SK-N-DZ (cell line): ENCODE measurements around the gene PRICKLE2.
A peak's percentile ranks its signal among the peaks of the same experiment; 100 is the strongest.

ENCODE experiments used
- DNase-seq: peaks from one replicate; pipeline ENCODE4 v3.0.0-alpha.2; 2015; ENCODE audit warnings: low spot score

Gene PRICKLE2

GRCh38 chr3:64221571-64222257 is 3.6 kb downstream of the PRICKLE2 start:
- DNase-seq = no peak

GRCh38 chr3:64220161-64220914 is 4.9 kb downstream of the PRICKLE2 start:
- DNase-seq = no peak

GRCh38 chr3:64218746-64219145 is 6.5 kb downstream of the PRICKLE2 start:
- no peak for DNase-seq

GRCh38 chr3:64218329-64218728 is 6.9 kb downstream of the PRICKLE2 start:
- no peak for DNase-seq

GRCh38 chr3:64216274-64217147 is 8.8 kb downstream of the PRICKLE2 start:
- DNase-seq = no peak

GRCh38 chr3:64215559-64215958 is 9.7 kb downstream of the PRICKLE2 start:
- DNase-seq = no peak

GRCh38 chr3:64215103-64215502 is 10.2 kb downstream of the PRICKLE2 start:
- no peak for DNase-seq

GRCh38 chr3:64214381-64215018 is 10.8 kb downstream of the PRICKLE2 start:
- no peak for DNase-seq

- DNase-seq = peak; percentile 9
Measured at GRCh38 chr3:64213962-64214379, 11.3 kb downstream of the PRICKLE2 start.

- DNase-seq = no peak
Measured at GRCh38 chr3:64213224-64213878, 11.9 kb downstream of the PRICKLE2 start.

- DNase-seq = no peak
Measured at GRCh38 chr3:64209866-64210621, 15.2 kb downstream of the PRICKLE2 start.

GRCh38 chr3:64207289-64208080 is 17.8 kb downstream of the PRICKLE2 start:
- peak; percentile 77 for DNase-seq

GRCh38 chr3:64203969-64204908 is 21.0 kb downstream of the PRICKLE2 start:
- no peak for DNase-seq

- DNase-seq = no peak
Measured at GRCh38 chr3:64203216-64203615, 22.1 kb downstream of the PRICKLE2 start.

- DNase-seq = no peak
Measured at GRCh38 chr3:64199932-64200331, 25.3 kb downstream of the PRICKLE2 start.

- no peak for DNase-seq
Measured at GRCh38 chr3:64196236-64196929, 28.9 kb downstream of the PRICKLE2 start.

GRCh38 chr3:64195789-64196188 is 29.5 kb downstream of the PRICKLE2 start:
- no peak for DNase-seq

GRCh38 chr3:64191822-64192221 is 33.4 kb downstream of the PRICKLE2 start:
- no peak for DNase-seq
